SK-N-SH treated with all-trans-retinoic acid at 6 μM for 48 hours (cell line): ENCODE measurements around the gene RREB1.

ENCODE experiments used
- ATAC-seq: fragments of 200-7000 bp; cut with Tn5 transposase; 3 replicates; pipeline ENCODE4 v1.9.1; 2020; ENCODE audit warnings: mild to moderate bottlenecking, moderate library complexity
- BACH2 ChIP-seq: fragments of 250-450 bp; sonication (Bioruptor Pico); IDR thresholded peaks from 2 replicates; pipeline ENCODE4 v1.9.0; 2021; ENCODE audit warnings: mild to moderate bottlenecking, borderline replicate concordance
- CSDC2 ChIP-seq: fragments of 250-450 bp; sonication (Bioruptor Pico); IDR thresholded peaks from 2 replicates; pipeline ENCODE4 v1.5.0; 2020; ENCODE audit warnings: mild to moderate bottlenecking, moderate library complexity
- ESRRG ChIP-seq: fragments of 250-450 bp; sonication (Bioruptor Pico); IDR thresholded peaks from 2 replicates; pipeline ENCODE4 v1.6.1; 2021; ENCODE audit warnings: mild to moderate bottlenecking
- GLIS3 ChIP-seq: fragments of 250-450 bp; sonication (Bioruptor Pico); IDR thresholded peaks from 2 replicates; pipeline ENCODE4 v1.5.0; 2020; ENCODE audit warnings: mild to moderate bottlenecking, moderate library complexity
- ISL1 ChIP-seq: fragments of 250-450 bp; sonication (Bioruptor Pico); IDR thresholded peaks from 2 replicates; pipeline ENCODE4 v2.1.2; 2022; ENCODE audit warnings: mild to moderate bottlenecking, moderate library complexity
- OSR1 ChIP-seq: fragments of 250-450 bp; sonication (Bioruptor Pico); IDR thresholded peaks from 2 replicates; pipeline ENCODE4 v1.8.0; 2022; ENCODE audit warnings: moderate library complexity, mild to moderate bottlenecking, inconsistent platforms
- PPARA ChIP-seq: fragments of 250-450 bp; sonication (Bioruptor Pico); IDR thresholded peaks from 2 replicates; pipeline ENCODE4 v1.5.0; 2020; ENCODE audit warnings: mild to moderate bottlenecking, borderline replicate concordance
- RARB ChIP-seq: fragments of 250-450 bp; sonication (Bioruptor Pico); IDR thresholded peaks from 2 replicates; pipeline ENCODE4 v1.8.0; 2021; ENCODE audit warnings: mild to moderate bottlenecking, moderate library complexity
- SNAI2 ChIP-seq: fragments of 250-450 bp; sonication (Bioruptor Pico); IDR thresholded peaks from 2 replicates; pipeline ENCODE4 v1.5.0; 2020; ENCODE audit warnings: mild to moderate bottlenecking, moderate library complexity
- TCF4 ChIP-seq: fragments of 250-450 bp; sonication (Bioruptor Pico); IDR thresholded peaks from 2 replicates; pipeline ENCODE4 v1.8.0; 2021; ENCODE audit warnings: mild to moderate bottlenecking, moderate library complexity, borderline replicate concordance
- TOX ChIP-seq: fragments of 250-450 bp; sonication (Bioruptor Pico); IDR thresholded peaks from 2 replicates; pipeline ENCODE4 v1.8.0; 2021; ENCODE audit warnings: mild to moderate bottlenecking, moderate library complexity, borderline replicate concordance
- ZC3H10 ChIP-seq: fragments of 250-450 bp; sonication (Bioruptor Pico); IDR thresholded peaks from 2 replicates; pipeline ENCODE4 v1.5.1; 2021; ENCODE audit warnings: mild to moderate bottlenecking, moderate library complexity
- ZFP3 ChIP-seq: fragments of 250-450 bp; sonication (Bioruptor Pico); IDR thresholded peaks from 2 replicates; pipeline ENCODE4 v1.5.0; 2020; ENCODE audit warnings: mild to moderate bottlenecking, moderate library complexity
- ZFP30 ChIP-seq: fragments of 450-650 bp; formaldehyde crosslinking; IDR thresholded peaks from 2 replicates; pipeline ENCODE4 v1.5.0; 2022; ENCODE audit warnings: mild to moderate bottlenecking, moderate library complexity
- ZNF565 ChIP-seq: fragments of 450-650 bp; formaldehyde crosslinking; conservative IDR thresholded peaks from 2 replicates; pipeline ENCODE4 v1.5.0; 2020; ENCODE audit warnings: low read depth, mild to moderate bottlenecking, moderate library complexity
- ZNF70 ChIP-seq: fragments of 450-650 bp; formaldehyde crosslinking; IDR thresholded peaks from 2 replicates; pipeline ENCODE4 v1.5.0; 2020; ENCODE audit warnings: mild to moderate bottlenecking, moderate library complexity
- ZNF8 ChIP-seq: fragments of 450-650 bp; formaldehyde crosslinking; IDR thresholded peaks from 2 replicates; pipeline ENCODE4 v1.5.0; 2020; ENCODE audit warnings: mild to moderate bottlenecking, moderate library complexity
- TF ChIP-seq, protein P1 (sequence below): fragments of 250-450 bp; sonication (Bioruptor Pico); IDR thresholded peaks from 2 replicates; pipeline ENCODE4 v1.5.0; 2020; ENCODE audit warnings: mild to moderate bottlenecking, moderate library complexity
- TF ChIP-seq, protein P2 (sequence below): fragments of 250-450 bp; sonication (Bioruptor Pico); IDR thresholded peaks from 2 replicates; pipeline ENCODE4 v1.8.0; 2021; ENCODE audit warnings: low read depth, mild to moderate bottlenecking, moderate library complexity, borderline replicate concordance
- TF ChIP-seq, protein P3 (sequence below): fragments of 250-450 bp; sonication (Bioruptor Pico); IDR thresholded peaks from 2 replicates; pipeline ENCODE4 v1.5.1; 2021; ENCODE audit warnings: mild to moderate bottlenecking, moderate library complexity
- TF ChIP-seq, protein P4 (sequence below): fragments of 250-450 bp; sonication (Bioruptor Pico); IDR thresholded peaks from 2 replicates; pipeline ENCODE4 v1.5.1; 2020; ENCODE audit warnings: low read depth, mild to moderate bottlenecking, moderate library complexity
- TF ChIP-seq, protein P5 (sequence below): fragments of 250-450 bp; sonication (Bioruptor Pico); IDR thresholded peaks from 2 replicates; pipeline ENCODE4 v1.8.0; 2020; ENCODE audit warnings: mild to moderate bottlenecking, moderate library complexity, borderline replicate concordance

The RREB1 gene

DNA sequence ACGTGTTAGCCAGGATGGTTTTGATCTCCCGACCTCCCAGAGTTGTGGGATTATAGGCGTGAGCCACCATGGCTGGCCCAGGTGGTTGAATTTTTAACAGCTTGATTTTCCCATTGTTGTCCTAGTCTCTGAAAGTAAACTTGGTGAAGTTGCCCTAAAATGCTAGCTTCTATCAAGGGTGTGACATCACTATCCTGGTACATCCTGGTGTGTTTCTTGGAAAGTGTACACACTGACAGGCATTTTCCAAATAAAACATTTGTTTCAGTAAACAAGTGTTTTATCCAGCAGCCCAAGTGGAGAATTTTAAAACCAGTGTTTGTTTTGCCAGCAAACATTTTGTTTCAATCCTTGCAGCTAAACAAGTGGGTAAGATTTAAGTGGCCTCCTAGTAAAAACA lies 40.5 kb upstream of the RREB1 start:
- no peak for ATAC-seq
- TF ChIP-seq OSR1 (CRISPR knock-in tag) = no peak
- TF ChIP-seq RARB (CRISPR knock-in tag) = no peak
- no peak for TF ChIP-seq ZC3H10 (CRISPR knock-in tag)
- TF ChIP-seq ZFP3 = no peak
- no peak for TF ChIP-seq CSDC2 (CRISPR knock-in tag)
- TF ChIP-seq TOX (CRISPR knock-in tag) = no peak
- no peak for TF ChIP-seq GLIS3
- TF ChIP-seq SNAI2 (CRISPR knock-in tag) = no peak
- no peak for TF ChIP-seq ESRRG (CRISPR knock-in tag)
- TF ChIP-seq ISL1 (CRISPR knock-in tag) = no peak
- no peak for TF ChIP-seq ZNF70
- TF ChIP-seq PPARA (CRISPR knock-in tag) = no peak
- TF ChIP-seq, protein P1, sequence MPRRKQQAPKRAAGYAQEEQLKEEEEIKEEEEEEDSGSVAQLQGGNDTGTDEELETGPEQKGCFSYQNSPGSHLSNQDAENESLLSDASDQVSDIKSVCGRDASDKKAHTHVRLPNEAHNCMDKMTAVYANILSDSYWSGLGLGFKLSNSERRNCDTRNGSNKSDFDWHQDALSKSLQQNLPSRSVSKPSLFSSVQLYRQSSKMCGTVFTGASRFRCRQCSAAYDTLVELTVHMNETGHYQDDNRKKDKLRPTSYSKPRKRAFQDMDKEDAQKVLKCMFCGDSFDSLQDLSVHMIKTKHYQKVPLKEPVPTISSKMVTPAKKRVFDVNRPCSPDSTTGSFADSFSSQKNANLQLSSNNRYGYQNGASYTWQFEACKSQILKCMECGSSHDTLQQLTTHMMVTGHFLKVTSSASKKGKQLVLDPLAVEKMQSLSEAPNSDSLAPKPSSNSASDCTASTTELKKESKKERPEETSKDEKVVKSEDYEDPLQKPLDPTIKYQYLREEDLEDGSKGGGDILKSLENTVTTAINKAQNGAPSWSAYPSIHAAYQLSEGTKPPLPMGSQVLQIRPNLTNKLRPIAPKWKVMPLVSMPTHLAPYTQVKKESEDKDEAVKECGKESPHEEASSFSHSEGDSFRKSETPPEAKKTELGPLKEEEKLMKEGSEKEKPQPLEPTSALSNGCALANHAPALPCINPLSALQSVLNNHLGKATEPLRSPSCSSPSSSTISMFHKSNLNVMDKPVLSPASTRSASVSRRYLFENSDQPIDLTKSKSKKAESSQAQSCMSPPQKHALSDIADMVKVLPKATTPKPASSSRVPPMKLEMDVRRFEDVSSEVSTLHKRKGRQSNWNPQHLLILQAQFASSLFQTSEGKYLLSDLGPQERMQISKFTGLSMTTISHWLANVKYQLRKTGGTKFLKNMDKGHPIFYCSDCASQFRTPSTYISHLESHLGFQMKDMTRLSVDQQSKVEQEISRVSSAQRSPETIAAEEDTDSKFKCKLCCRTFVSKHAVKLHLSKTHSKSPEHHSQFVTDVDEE = no peak
- TF ChIP-seq, protein P2, sequence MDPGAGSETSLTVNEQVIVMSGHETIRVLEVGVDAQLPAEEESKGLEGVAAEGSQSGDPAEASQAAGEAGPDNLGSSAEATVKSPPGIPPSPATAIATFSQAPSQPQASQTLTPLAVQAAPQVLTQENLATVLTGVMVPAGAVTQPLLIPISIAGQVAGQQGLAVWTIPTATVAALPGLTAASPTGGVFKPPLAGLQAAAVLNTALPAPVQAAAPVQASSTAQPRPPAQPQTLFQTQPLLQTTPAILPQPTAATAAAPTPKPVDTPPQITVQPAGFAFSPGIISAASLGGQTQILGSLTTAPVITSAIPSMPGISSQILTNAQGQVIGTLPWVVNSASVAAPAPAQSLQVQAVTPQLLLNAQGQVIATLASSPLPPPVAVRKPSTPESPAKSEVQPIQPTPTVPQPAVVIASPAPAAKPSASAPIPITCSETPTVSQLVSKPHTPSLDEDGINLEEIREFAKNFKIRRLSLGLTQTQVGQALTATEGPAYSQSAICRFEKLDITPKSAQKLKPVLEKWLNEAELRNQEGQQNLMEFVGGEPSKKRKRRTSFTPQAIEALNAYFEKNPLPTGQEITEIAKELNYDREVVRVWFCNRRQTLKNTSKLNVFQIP (CRISPR knock-in tag) = no peak
- TF ChIP-seq BACH2 (CRISPR knock-in tag) = no peak
- TF ChIP-seq, protein P3, sequence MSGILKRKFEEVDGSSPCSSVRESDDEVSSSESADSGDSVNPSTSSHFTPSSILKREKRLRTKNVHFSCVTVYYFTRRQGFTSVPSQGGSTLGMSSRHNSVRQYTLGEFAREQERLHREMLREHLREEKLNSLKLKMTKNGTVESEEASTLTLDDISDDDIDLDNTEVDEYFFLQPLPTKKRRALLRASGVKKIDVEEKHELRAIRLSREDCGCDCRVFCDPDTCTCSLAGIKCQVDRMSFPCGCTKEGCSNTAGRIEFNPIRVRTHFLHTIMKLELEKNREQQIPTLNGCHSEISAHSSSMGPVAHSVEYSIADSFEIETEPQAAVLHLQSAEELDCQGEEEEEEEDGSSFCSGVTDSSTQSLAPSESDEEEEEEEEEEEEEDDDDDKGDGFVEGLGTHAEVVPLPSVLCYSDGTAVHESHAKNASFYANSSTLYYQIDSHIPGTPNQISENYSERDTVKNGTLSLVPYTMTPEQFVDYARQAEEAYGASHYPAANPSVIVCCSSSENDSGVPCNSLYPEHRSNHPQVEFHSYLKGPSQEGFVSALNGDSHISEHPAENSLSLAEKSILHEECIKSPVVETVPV (CRISPR knock-in tag) = no peak
- TF ChIP-seq, all 23 proteins: peak for 0

- ATAC-seq = no peak
- no peak for TF ChIP-seq BACH2 (CRISPR knock-in tag)
- no peak for TF ChIP-seq OSR1 (CRISPR knock-in tag)
- TF ChIP-seq, protein P3 (CRISPR knock-in tag) = no peak
- TF ChIP-seq SNAI2 (CRISPR knock-in tag) = no peak
- no peak for TF ChIP-seq ZNF8
- no peak for TF ChIP-seq ZFP3
- no peak for TF ChIP-seq TCF4 (CRISPR knock-in tag)
- TF ChIP-seq, protein P4, sequence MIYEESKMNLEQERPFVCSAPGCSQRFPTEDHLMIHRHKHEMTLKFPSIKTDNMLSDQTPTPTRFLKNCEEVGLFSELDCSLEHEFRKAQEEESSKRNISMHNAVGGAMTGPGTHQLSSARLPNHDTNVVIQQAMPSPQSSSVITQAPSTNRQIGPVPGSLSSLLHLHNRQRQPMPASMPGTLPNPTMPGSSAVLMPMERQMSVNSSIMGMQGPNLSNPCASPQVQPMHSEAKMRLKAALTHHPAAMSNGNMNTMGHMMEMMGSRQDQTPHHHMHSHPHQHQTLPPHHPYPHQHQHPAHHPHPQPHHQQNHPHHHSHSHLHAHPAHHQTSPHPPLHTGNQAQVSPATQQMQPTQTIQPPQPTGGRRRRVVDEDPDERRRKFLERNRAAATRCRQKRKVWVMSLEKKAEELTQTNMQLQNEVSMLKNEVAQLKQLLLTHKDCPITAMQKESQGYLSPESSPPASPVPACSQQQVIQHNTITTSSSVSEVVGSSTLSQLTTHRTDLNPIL (CRISPR knock-in tag) = no peak
- no peak for TF ChIP-seq ESRRG (CRISPR knock-in tag)
- no peak for TF ChIP-seq ISL1 (CRISPR knock-in tag)
- no peak for TF ChIP-seq ZC3H10 (CRISPR knock-in tag)
- TF ChIP-seq CSDC2 (CRISPR knock-in tag) = no peak
- TF ChIP-seq ZNF565 = no peak
- no peak for TF ChIP-seq ZNF70
Measured at GRCh38 chr6:7071405-7071804, 36.4 kb upstream of the RREB1 start.

DNA sequence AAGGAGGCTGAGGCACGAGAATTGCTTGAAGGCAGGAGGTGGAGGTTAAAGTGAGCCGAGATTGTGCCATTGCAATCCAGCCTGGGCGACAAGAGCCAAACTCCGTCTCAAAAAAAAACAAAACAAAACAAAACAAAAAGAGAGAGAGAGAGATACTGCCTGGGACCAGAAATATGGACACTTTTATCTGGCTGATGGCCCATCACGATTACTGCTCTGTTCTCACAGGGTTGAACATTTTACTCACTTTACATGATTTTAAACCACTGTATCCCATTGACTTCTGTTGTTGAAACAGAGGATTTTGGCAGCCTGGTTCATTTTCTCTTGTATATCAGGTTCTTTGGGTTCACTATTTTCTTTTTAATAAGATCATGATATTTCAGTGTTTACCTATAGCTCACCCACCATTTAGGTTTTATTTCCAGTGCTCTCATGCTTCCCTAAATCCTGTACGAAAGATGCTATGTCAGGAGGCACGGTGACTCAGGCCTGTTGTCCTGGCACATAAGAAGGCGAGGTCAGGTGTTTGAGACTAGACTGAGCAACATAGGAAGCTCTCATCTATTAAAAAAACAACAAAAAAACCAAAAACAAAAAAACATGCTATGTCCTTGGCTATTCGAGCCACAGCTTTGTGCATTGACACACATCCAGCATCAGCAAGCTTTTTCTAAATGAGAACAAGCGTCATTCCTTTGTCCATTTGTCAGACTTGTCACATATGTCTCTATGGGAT lies 34.5 kb upstream of the RREB1 start:
- no peak for ATAC-seq
- TF ChIP-seq OSR1 (CRISPR knock-in tag) = no peak
- TF ChIP-seq BACH2 (CRISPR knock-in tag) = no peak
- TF ChIP-seq GLIS3 = no peak
- no peak for TF ChIP-seq ESRRG (CRISPR knock-in tag)
- no peak for TF ChIP-seq ZNF70
- TF ChIP-seq, protein P2 (CRISPR knock-in tag) = no peak
- TF ChIP-seq ZNF8 = no peak
- no peak for TF ChIP-seq ZFP30 (CRISPR knock-in tag)
- TF ChIP-seq, protein P5, sequence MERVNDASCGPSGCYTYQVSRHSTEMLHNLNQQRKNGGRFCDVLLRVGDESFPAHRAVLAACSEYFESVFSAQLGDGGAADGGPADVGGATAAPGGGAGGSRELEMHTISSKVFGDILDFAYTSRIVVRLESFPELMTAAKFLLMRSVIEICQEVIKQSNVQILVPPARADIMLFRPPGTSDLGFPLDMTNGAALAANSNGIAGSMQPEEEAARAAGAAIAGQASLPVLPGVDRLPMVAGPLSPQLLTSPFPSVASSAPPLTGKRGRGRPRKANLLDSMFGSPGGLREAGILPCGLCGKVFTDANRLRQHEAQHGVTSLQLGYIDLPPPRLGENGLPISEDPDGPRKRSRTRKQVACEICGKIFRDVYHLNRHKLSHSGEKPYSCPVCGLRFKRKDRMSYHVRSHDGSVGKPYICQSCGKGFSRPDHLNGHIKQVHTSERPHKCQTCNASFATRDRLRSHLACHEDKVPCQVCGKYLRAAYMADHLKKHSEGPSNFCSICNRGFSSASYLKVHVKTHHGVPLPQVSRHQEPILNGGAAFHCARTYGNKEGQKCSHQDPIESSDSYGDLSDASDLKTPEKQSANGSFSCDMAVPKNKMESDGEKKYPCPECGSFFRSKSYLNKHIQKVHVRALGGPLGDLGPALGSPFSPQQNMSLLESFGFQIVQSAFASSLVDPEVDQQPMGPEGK (CRISPR knock-in tag) = no peak
- no peak for TF ChIP-seq ZFP3
- TF ChIP-seq PPARA (CRISPR knock-in tag) = no peak
- TF ChIP-seq, protein P3 (CRISPR knock-in tag) = no peak
